GM20000 (cell line): ENCODE results near the gene CPN1.
"Not testable (repeated sequence)": the region's sequence is repeated elsewhere in the genome, so short reads cannot be mapped to it uniquely, and the experiment has no call there.

Source experiments
- DNase-seq: peaks from one replicate; pipeline ENCODE4 v3.0.0; 2012; ENCODE audit warnings: low spot score
- CTCF ChIP-seq: IDR thresholded peaks from 2 replicates; pipeline ENCODE4 v1.5.1; 2012; ENCODE audit warnings: mild to moderate bottlenecking, control low read depth; ENCODE audit errors: extremely low read depth, missing control alignments

The CPN1 gene

GRCh38 chr10:100101192-100102076, 19.8 kb upstream of the CPN1 start:
- no peak for DNase-seq
- TF ChIP-seq CTCF, result no peak

- peak; percentile 49 for DNase-seq
- TF ChIP-seq CTCF, result no peak
These were observed 19.0 kb upstream of the CPN1 start for GRCh38 chr10:100100651-100101184.

GRCh38 chr10:100089241-100089640, 7.6 kb upstream of the CPN1 start:
- no peak for DNase-seq

GRCh38 chr10:100086708-100087107, 5.0 kb upstream of the CPN1 start:
- DNase-seq, result not testable (repeated sequence)

More at GRCh38 chr10:100089241-100089640, 7.6 kb upstream of the CPN1 start:
- TF ChIP-seq CTCF, result no peak

- DNase-seq, result no peak
- TF ChIP-seq CTCF, result no peak
These were observed 3.9 kb upstream of the CPN1 start for GRCh38 chr10:100085596-100085995.

- no peak for DNase-seq
- TF ChIP-seq CTCF, result no peak
These were observed 2.0 kb upstream of the CPN1 start for GRCh38 chr10:100083623-100084022.

- not testable (repeated sequence) for DNase-seq
These were observed 607 bp upstream of the CPN1 start for GRCh38 chr10:100082276-100082675.

- DNase-seq, result no peak
- no peak for TF ChIP-seq CTCF
These were observed 4.9 kb downstream of the CPN1 start for GRCh38 chr10:100076750-100077149.
